ENCODE data around the gene PRPF8. TPM values are rescaled to one million over a fixed set of nuclear protein-coding genes. Genes with fewer than 3 reads are reported as not detected.
A peak's percentile ranks its signal among the peaks of the same experiment; 100 is the strongest.

Gene PRPF8
- total RNA-seq, 2 donors from 2014 or later: 298 to 375 TPM

DNA sequence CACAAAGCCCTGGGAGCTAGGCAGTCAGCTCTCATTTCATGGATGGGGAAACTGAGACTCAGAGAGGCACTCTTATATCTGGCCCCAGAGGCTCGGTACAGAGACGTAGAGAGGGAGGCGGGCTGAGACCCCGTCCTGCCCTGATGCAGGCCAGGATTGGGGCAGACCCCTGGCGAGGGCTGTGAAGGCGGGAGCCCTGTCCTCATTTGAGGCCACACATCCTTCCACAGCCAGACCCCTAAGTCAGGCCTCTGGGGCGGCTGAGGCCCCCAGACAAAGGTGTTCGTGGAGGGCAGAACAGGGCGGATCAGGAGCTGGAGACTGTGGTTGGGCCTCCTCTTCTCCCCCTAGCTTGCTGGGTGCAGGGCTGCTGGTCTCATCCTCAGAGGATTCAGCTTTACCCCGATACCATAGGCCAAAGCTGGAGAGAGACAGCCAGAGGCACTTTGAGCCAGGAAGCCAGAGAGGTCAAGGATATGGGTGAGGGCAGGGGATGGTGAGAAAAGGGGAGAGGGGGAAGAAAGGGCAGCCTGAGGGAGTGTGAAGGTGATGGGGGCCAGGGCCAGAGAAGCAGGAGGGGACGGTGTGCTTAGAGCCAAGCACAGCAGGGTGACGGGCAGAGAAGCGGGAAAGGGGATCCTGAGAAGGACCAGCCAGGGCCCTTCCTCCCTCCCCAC lies 38.3 kb downstream of the PRPF8 start:
- H3K27me3 ChIP-seq (ENCODE audit: control insufficient read depth, insufficient read depth, low read length, poor library complexity, severe bottlenecking): peaks cover 17% of the 10 kb centered on the region
- Mint-ChIP-seq H3K4me1 (peaks cover 18% of the 10 kb centered on the region), H3K36me3 (ENCODE audit: low read depth) (peaks cover 6% of the 10 kb centered on the region), H3K27me3 (ENCODE audit: insufficient read depth) (peaks cover 26% of the 10 kb centered on the region), H3K27ac (no peak overlapping the region), H3K4me3 (no peak overlapping the region), H3K9me3 (no peaks in the 10 kb centered on the region)
- H3K36me3 ChIP-seq (ENCODE audit: control insufficient read depth, insufficient read depth, low read length): peaks cover 8% of the 10 kb centered on the region
- WGBS, 2 experiments (ENCODE audit: insufficient coverage in 1 of 2, insufficient read length in 1 of 2): 89 to 95% methylated on average over 7 to 13 of the region's 13 CpGs
- TF ChIP-seq CTCF (conservative IDR thresholded peaks at IDR 0.05): no peak
- DNase-seq: peak; percentile 63
- no peaks in the 10 kb centered on the region for H3K9me3 ChIP-seq (ENCODE audit: control insufficient read depth, low read length)
- H3K9ac ChIP-seq (ENCODE audit: extremely low read depth, low read length, poor library complexity, severe bottlenecking): no peak overlapping the region
- H3K27ac ChIP-seq (ENCODE audit: low read depth, low read length): no peak overlapping the region
- H3K4me1 ChIP-seq (ENCODE audit: control insufficient read depth, insufficient read depth, low read length): no peaks in the 10 kb centered on the region
- no peak overlapping the region for H3K4me3 ChIP-seq (ENCODE audit: low read length)

GRCh38 chr17:1645207-1646171 lies 39.2 kb downstream of the PRPF8 start, which contains the start of gene SCARF1:
TSS of gene SCARF1 (minus strand) at chr17:1645732. CDS start at chr17:1645697, 35 bp downstream.
- Mint-ChIP-seq H3K4me3 (peak within 1 kb of the TSS; percentile 49), H3K27ac (no peak within 1 kb of the TSS), H3K4me1 (peaks cover 18% of the 10 kb centered on the region), H3K27me3 (ENCODE audit: insufficient read depth) (peaks cover 27% of the 10 kb centered on the region), H3K36me3 (ENCODE audit: low read depth) (no peaks in the 10 kb centered on the region), H3K9me3 (no peaks in the 10 kb centered on the region)
- peak; percentile 75 for DNase-seq
- H3K27ac ChIP-seq (ENCODE audit: low read depth, low read length): no peak within 1 kb of the TSS
- 75 to 84% methylated on average over 14 to 25 of the region's 25 CpGs for WGBS, 2 experiments (ENCODE audit: insufficient coverage in 1 of 2, insufficient read length in 1 of 2)
- TF ChIP-seq CTCF (conservative IDR thresholded peaks at IDR 0.05): no peak
- H3K9ac ChIP-seq (ENCODE audit: extremely low read depth, low read length, poor library complexity, severe bottlenecking): no peak within 1 kb of the TSS
- H3K36me3 ChIP-seq (ENCODE audit: control insufficient read depth, insufficient read depth, low read length): no peaks in the 10 kb centered on the region
- no peaks in the 10 kb centered on the region for H3K9me3 ChIP-seq (ENCODE audit: control insufficient read depth, low read length)
- no peak within 1 kb of the TSS for H3K4me3 ChIP-seq (ENCODE audit: low read length)
- H3K4me1 ChIP-seq (ENCODE audit: control insufficient read depth, insufficient read depth, low read length): no peaks in the 10 kb centered on the region
- peaks cover 17% of the 10 kb centered on the region for H3K27me3 ChIP-seq (ENCODE audit: control insufficient read depth, insufficient read depth, low read length, poor library complexity, severe bottlenecking)

GRCh38 chr17:1644493-1645206 lies 40.0 kb downstream of the PRPF8 start:
- Mint-ChIP-seq H3K9me3 (no peaks in the 10 kb centered on the region), H3K27ac (no peak overlapping the region), H3K4me1 (peaks cover 15% of the 10 kb centered on the region), H3K4me3 (peak overlapping the region; percentile 49), H3K27me3 (ENCODE audit: insufficient read depth) (peaks cover 27% of the 10 kb centered on the region), H3K36me3 (ENCODE audit: low read depth) (no peaks in the 10 kb centered on the region)
- no peak for TF ChIP-seq CTCF (conservative IDR thresholded peaks at IDR 0.05)
- peak; percentile 64 for DNase-seq
- Histone ChIP-seq H3K27me3 (ENCODE audit: control insufficient read depth, insufficient read depth, low read length, poor library complexity, severe bottlenecking) (peaks cover 17% of the 10 kb centered on the region), H3K36me3 (ENCODE audit: control insufficient read depth, insufficient read depth, low read length) (no peaks in the 10 kb centered on the region), H3K4me3 (ENCODE audit: low read length) (no peak overlapping the region), H3K4me1 (ENCODE audit: control insufficient read depth, insufficient read depth, low read length) (no peaks in the 10 kb centered on the region), H3K9ac (ENCODE audit: extremely low read depth, low read length, poor library complexity, severe bottlenecking) (no peak overlapping the region), H3K9me3 (ENCODE audit: control insufficient read depth, low read length) (no peaks in the 10 kb centered on the region), H3K27ac (ENCODE audit: low read depth, low read length) (no peak overlapping the region)
- 83 to 90% methylated on average over 5 to 15 of the region's 15 CpGs for WGBS, 2 experiments (ENCODE audit: insufficient coverage in 1 of 2, insufficient read length in 1 of 2)

All from endodermal cell (in vitro differentiated cells).